B cell (primary cell): Measurements from ENCODE around the gene OR52E1. TPM values are rescaled to one million over a fixed set of nuclear protein-coding genes. Genes with fewer than 3 reads are reported as not detected.

ENCODE experiments used
- ATAC-seq: fragments of 200-7000 bp; cut with Tn5 transposase; one replicate; pipeline ENCODE4 v1.10.0; 2021; ENCODE audit warnings: low read depth, mild to moderate bottlenecking, moderate number of reproducible peaks, moderate library complexity
- CTCF ChIA-PET: fragments of 350-600 bp; sonication (Branson Sonifier 250); formaldehyde crosslinking; loops from one replicate; lab custom pipeline; 2021; ENCODE audit warnings: antibody characterized with exemption, inconsistent platforms; lab: Charles Lee
- POLR2A ChIA-PET: fragments of 350-600 bp; sonication (Branson Sonifier 250); formaldehyde crosslinking; loops from one replicate; lab custom pipeline; 2021; ENCODE audit warnings: antibody characterized with exemption; lab: Charles Lee
- DNase-seq: peaks from one replicate; pipeline ENCODE4 v3.0.0; 2013
- H2AFZ ChIP-seq: 2 replicates; pipeline ENCODE4 v1.6.1; 2012; ENCODE audit warnings: mild to moderate bottlenecking, low read depth, low read length; ENCODE audit not compliant: insufficient read depth, poor library complexity, severe bottlenecking
- H3K27ac ChIP-seq, 2 donors: 1 replicate in 1 of 2; 2 replicates in 1 of 2; pipeline ENCODE4 v1.5.1; 2012 to 2013; ENCODE audit warnings: low read length in 2 of 2, mild to moderate bottlenecking in 2 of 2, moderate library complexity in 1 of 2
- H3K27me3 ChIP-seq, 4 experiments: fragments of 200-600 bp in 1 of 4; sonication (generic) in 1 of 4; replicated peaks in 1 of 4; 1 replicate in 2 of 4; 2 replicates in 2 of 4; pipeline versions ENCODE4 v1.6.1 to v1.7.0; 2013 to 2016; ENCODE audit warnings: low read length in 3 of 4, mild to moderate bottlenecking in 2 of 4, mixed read lengths in 1 of 4, moderate library complexity in 1 of 4; ENCODE audit not compliant: insufficient read depth in 4 of 4, control insufficient read depth in 3 of 4; ENCODE audit errors: control extremely low read depth in 1 of 4
- H3K36me3 ChIP-seq, 2 experiments: replicated peaks in 1 of 2; 1 replicate in 1 of 2; 2 replicates in 1 of 2; pipeline versions ENCODE4 v1.6.1 to v1.7.1; 2013; ENCODE audit warnings: low read length in 1 of 2; ENCODE audit not compliant: insufficient read depth in 2 of 2, control insufficient read depth in 1 of 2; ENCODE audit errors: control extremely low read depth in 1 of 2, extremely low read depth in 1 of 2
- H3K4me1 ChIP-seq, 2 donors: fragments of 200-600 bp in 1 of 2; sonication (generic) in 1 of 2; 1 replicate in 1 of 2; 2 replicates in 1 of 2; pipeline versions ENCODE4 v1.5.1 to v1.6.1; 2013 to 2017; ENCODE audit warnings: low read length in 2 of 2; ENCODE audit not compliant: control insufficient read depth in 2 of 2, insufficient read depth in 2 of 2
- H3K4me2 ChIP-seq: replicated peaks from 2 replicates; pipeline ENCODE3; 2012; ENCODE audit warnings: mild to moderate bottlenecking, low read depth, low read length; ENCODE audit not compliant: poor library complexity, severe bottlenecking
- H3K4me3 ChIP-seq, 5 experiments: fragments of 200-600 bp in 1 of 5; sonication (generic) in 1 of 5; 1 replicate in 3 of 5; 2 replicates in 2 of 5; pipeline versions ENCODE4 v1.5.1 to v1.7.0; 2011 to 2016; ENCODE audit warnings: low read length in 4 of 5, mild to moderate bottlenecking in 4 of 5, low read depth in 2 of 5, control low read depth in 1 of 5, moderate library complexity in 1 of 5; ENCODE audit not compliant: insufficient read depth in 1 of 5; ENCODE audit errors: control extremely low read depth in 1 of 5, extremely low read depth in 1 of 5
- H3K79me2 ChIP-seq: fragments of 200-600 bp; sonication (generic); one replicate; pipeline ENCODE4 v1.6.0; 2016; ENCODE audit warnings: low read length; ENCODE audit not compliant: control insufficient read depth, insufficient read depth
- H3K9ac ChIP-seq: fragments of 200-600 bp; sonication (generic); 2 replicates; pipeline ENCODE4 v1.6.1; 2017; ENCODE audit warnings: mild to moderate bottlenecking, low read length, moderate library complexity
- H3K9me3 ChIP-seq, 3 donors: one replicate each; pipeline versions ENCODE4 v1.6.1 to v1.7.1; 2013; ENCODE audit warnings: low read length in 2 of 3; ENCODE audit not compliant: control insufficient read depth in 2 of 3, insufficient read depth in 1 of 3; ENCODE audit errors: control extremely low read depth in 1 of 3
- H4K20me1 ChIP-seq: 2 replicates; pipeline ENCODE4 v1.6.0; 2012; ENCODE audit warnings: mild to moderate bottlenecking, low read length; ENCODE audit not compliant: insufficient read depth, control insufficient read depth, poor library complexity, severe bottlenecking
- H3K27ac Mint-ChIP-seq: one replicate; pipeline ENCODE4 v1.8.0; 2021; ENCODE audit warnings: mixed read lengths
- H3K27me3 Mint-ChIP-seq: one replicate; pipeline ENCODE4 v1.8.0; 2021; ENCODE audit warnings: mixed read lengths
- H3K4me1 Mint-ChIP-seq: one replicate; pipeline ENCODE4 v1.8.0; 2021; ENCODE audit warnings: mixed read lengths
- H3K4me3 Mint-ChIP-seq: one replicate; pipeline ENCODE4 v1.8.0; 2021; ENCODE audit warnings: mixed read lengths
- H3K9me3 Mint-ChIP-seq: one replicate; pipeline ENCODE4 v1.8.0; 2022; ENCODE audit warnings: mixed read lengths; ENCODE audit not compliant: insufficient read depth
- CTCF ChIP-seq: fragments of 200-600 bp; IDR thresholded peaks from one replicate; pipeline ENCODE4 v1.8.0; 2022; ENCODE audit warnings: antibody characterized with exemption, mild to moderate bottlenecking
- EZH2 ChIP-seq: IDR thresholded peaks from 2 replicates; pipeline ENCODE4 v1.6.1; 2012; ENCODE audit warnings: borderline replicate concordance, low read depth, mild to moderate bottlenecking, moderate library complexity, low read length; ENCODE audit not compliant: insufficient read depth, poor library complexity, severe bottlenecking
- WGBS: methylation state at CpG from one replicate; pipeline ENCODE4 v1.1.5; 2013; ENCODE audit warnings: missing lambda C conversion rate; ENCODE audit not compliant: insufficient coverage; 5-methylcytosine and 5-hydroxymethylcytosine counted together
- intact Hi-C: fragments of 100-400 bp; cut with micrococcal nuclease; formaldehyde crosslinking; loops from one replicate; pipeline ENCODE4 v1.10.0; 2022
- polyA plus RNA-seq: library from polyadenylated mRNA; depleted of rRNA; stranded (reverse); fragments of >200 nt; gene quantifications from 2 replicates; pipeline ENCODE4 v1.2.3, GENCODE V29; 2012
- total RNA-seq, 2 donors: library from RNA; stranded (reverse); fragments of 120-200 nt in 1 of 2; gene quantifications; 1 replicate in 1 of 2; 2 replicates in 1 of 2; pipeline versions ENCODE4 v1.2.3 to v1.2.4, GENCODE V29; 2013 to 2022

Gene OR52E1
- total and polyA plus RNA-seq, 2 donors (not counting 1 experiment from before 2014, with no cell fraction given), result not detected

DNA sequence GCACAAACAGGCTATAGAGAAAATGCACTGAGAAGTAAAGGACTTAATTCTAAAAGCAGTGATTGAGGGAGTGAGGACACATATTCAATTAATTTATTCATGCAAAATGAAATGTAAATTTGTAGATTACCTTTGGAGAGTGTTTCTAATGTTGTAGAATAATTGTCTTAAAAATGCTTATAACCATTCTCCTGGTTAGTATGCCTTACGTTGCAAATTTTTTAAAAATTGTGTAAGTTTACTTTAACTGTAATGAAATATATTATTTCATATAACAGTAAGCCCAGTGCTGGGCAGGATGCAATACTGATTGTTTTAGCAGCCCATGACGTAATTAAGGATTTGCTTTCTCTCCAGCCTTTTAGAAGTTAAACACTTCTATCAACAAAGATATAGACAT, 26.6 kb downstream of the OR52E1 start:
- Histone ChIP-seq H3K4me3 (no peak overlapping the region), H4K20me1 (no peaks in the 10 kb centered on the region), H3K27me3 (no peaks in the 10 kb centered on the region), H3K79me2 (no peaks in the 10 kb centered on the region), H3K9me3 (no peaks in the 10 kb centered on the region), H3K4me2 (no peak overlapping the region), H3K9ac (no peak overlapping the region), H3K4me1 (no peaks in the 10 kb centered on the region), H2AFZ (no peak overlapping the region), H3K27ac (no peak overlapping the region), H3K36me3 (no peaks in the 10 kb centered on the region)
- Mint-ChIP-seq H3K4me3 (no peak overlapping the region), H3K4me1 (no peaks in the 10 kb centered on the region), H3K27me3 (peaks cover 6% of the 10 kb centered on the region), H3K27ac (no peak overlapping the region), H3K9me3 (no peaks in the 10 kb centered on the region)
- ChIA-PET POLR2A (no interaction called here), CTCF (no interaction called here)
- ATAC-seq (no peak), DNase-seq (no peak)
- no CpG with 5 or more reads among the region's 2 CpGs for whole genome bisulfite sequencing
- intact Hi-C loops, result no loop called here
- TF ChIP-seq CTCF, result no peak
- TF ChIP-seq EZH2, result no peak

DNA sequence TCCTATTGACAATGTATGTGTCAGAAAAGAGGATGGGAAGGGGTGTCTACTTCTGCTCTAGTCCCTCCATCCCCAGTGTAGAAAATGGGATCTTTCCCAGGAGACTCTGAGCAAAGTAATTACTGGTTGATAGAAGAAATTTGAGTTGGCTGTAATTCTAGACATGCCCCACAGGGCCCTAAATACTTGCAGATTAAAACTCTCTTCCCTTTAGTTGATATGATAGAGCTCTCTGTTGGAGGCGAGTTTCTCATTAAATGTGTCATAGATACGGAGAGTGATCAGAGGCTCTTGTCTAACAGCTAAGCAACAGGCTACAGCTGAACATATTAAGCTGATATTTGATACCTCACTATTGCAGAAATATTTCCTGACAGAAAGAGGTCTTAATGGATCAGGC, 32.9 kb downstream of the OR52E1 start:
- Histone ChIP-seq H4K20me1 (no peaks in the 10 kb centered on the region), H2AFZ (no peak overlapping the region), H3K27ac (no peak overlapping the region), H3K4me1 (no peaks in the 10 kb centered on the region), H3K9ac (no peak overlapping the region), H3K9me3 (no peaks in the 10 kb centered on the region), H3K36me3 (no peaks in the 10 kb centered on the region), H3K79me2 (no peaks in the 10 kb centered on the region), H3K4me3 (no peak overlapping the region), H3K4me2 (no peak overlapping the region), H3K27me3 (no peaks in the 10 kb centered on the region)
- TF ChIP-seq CTCF, result no peak
- TF ChIP-seq EZH2, result no peak
- intact Hi-C loops, result no loop called here
- Mint-ChIP-seq H3K27me3 (peaks cover 6% of the 10 kb centered on the region), H3K4me1 (no peaks in the 10 kb centered on the region), H3K27ac (no peak overlapping the region), H3K4me3 (no peak overlapping the region), H3K9me3 (no peaks in the 10 kb centered on the region)
- POLR2A ChIA-PET, result no interaction called here
- WGBS, result no CpG with 5 or more reads among the region's 2 CpGs
- ATAC-seq, result no peak
- CTCF ChIA-PET, result no interaction called here
- no peak for DNase-seq
